HEK293T (cell line): ENCODE data around the gene ISLR.

ENCODE experiments used
- ARNT ChIP-seq: fragments of 450-650 bp; IDR thresholded peaks from 2 replicates; pipeline ENCODE4 v1.6.1; 2017; ENCODE audit warnings: mild to moderate bottlenecking
- BHLHE40 ChIP-seq: fragments of 450-650 bp; IDR thresholded peaks from 2 replicates; pipeline ENCODE4 v1.6.1; 2016; ENCODE audit warnings: mild to moderate bottlenecking, moderate library complexity, borderline replicate concordance
- ELF4 ChIP-seq: fragments of 450-650 bp; IDR thresholded peaks from 2 replicates; pipeline ENCODE4 v1.6.1; 2017; ENCODE audit warnings: antibody characterized with exemption
- FOXA1 ChIP-seq: fragments of 450-650 bp; IDR thresholded peaks from 2 replicates; pipeline ENCODE4 v1.6.1; 2016; ENCODE audit warnings: mild to moderate bottlenecking
- FOXK2 ChIP-seq: fragments of 450-650 bp; IDR thresholded peaks from 2 replicates; pipeline ENCODE4 v1.6.1; 2016; ENCODE audit warnings: mild to moderate bottlenecking
- FOXM1 ChIP-seq: fragments of 450-650 bp; IDR thresholded peaks from 2 replicates; pipeline ENCODE4 v1.6.1; 2017; ENCODE audit warnings: mild to moderate bottlenecking, borderline replicate concordance
- LEF1 ChIP-seq: fragments of 450-650 bp; IDR thresholded peaks from 2 replicates; pipeline ENCODE4 v1.6.1; 2017; ENCODE audit warnings: mild to moderate bottlenecking, borderline replicate concordance
- NFRKB ChIP-seq: fragments of 450-650 bp; IDR thresholded peaks from 2 replicates; pipeline ENCODE4 v1.6.1; 2016; ENCODE audit warnings: mild to moderate bottlenecking, moderate library complexity
- SP1 ChIP-seq: fragments of 450-650 bp; IDR thresholded peaks from 2 replicates; pipeline ENCODE4 v1.6.1; 2017
- SUZ12 ChIP-seq: fragments of 450-650 bp; IDR thresholded peaks from 2 replicates; pipeline ENCODE4 v1.6.1; 2016; ENCODE audit warnings: mild to moderate bottlenecking

- TF ChIP-seq LEF1 (no peak), SUZ12 (no peak), FOXA1 (no peak), FOXK2 (no peak), ELF4 (no peak), NFRKB (no peak), SP1 (no peak), BHLHE40 (no peak), FOXM1 (no peak), ARNT (no peak)
These were observed 48.8 kb upstream of the ISLR start for GRCh38 chr15:74124759-74125158.
